Measurements from ENCODE around the gene C9. TPM values are rescaled to one million over a fixed set of nuclear protein-coding genes. Genes with fewer than 3 reads are reported as not detected.
"Not testable (repeated sequence)": the region's sequence is repeated elsewhere in the genome, so short reads cannot be mapped to it uniquely, and the experiment has no call there.

C9 gene
- total RNA-seq, 1 donor from 2014 or later = 1,159 TPM

DNA sequence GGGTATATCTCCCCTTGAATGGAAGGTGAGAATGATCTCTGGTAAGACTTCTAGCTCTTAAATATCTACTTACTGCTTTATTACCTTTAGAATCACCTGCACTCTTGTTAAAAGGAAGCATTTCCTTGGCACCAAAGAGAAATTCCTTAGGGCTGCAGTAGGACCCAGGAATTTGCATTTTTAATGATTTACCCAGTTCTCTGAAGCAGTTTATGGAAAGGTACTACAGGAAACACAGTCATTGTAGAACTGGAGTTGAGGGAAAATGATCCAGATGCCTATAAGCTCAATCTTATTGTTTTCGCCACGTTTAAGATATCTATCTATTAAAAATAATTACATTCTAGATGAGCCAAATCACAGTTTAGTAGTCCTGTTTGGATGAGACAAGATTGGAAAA lies 9.5 kb upstream of the C9 start:
- no peak for ATAC-seq
- no peak for DNase-seq (ENCODE audit: low spot score)

- ATAC-seq = no peak
- DNase-seq (ENCODE audit: low spot score) = no peak
Measured at GRCh38 chr5:39371367-39371635, 7.0 kb upstream of the C9 start.

- ATAC-seq (peak; percentile 76), DNase-seq (ENCODE audit: low spot score) (peak; percentile 81)
Measured at GRCh38 chr5:39370555-39371366, 6.5 kb upstream of the C9 start.

- DNase-seq (ENCODE audit: low spot score) (peak; percentile 65), ATAC-seq (peak; percentile 54)
Measured at GRCh38 chr5:39369123-39369815, 5.0 kb upstream of the C9 start.

GRCh38 chr5:39368116-39368515 lies 3.8 kb upstream of the C9 start:
- no peak for ATAC-seq
- no peak for DNase-seq (ENCODE audit: low spot score)

- ATAC-seq = no peak
- no peak for DNase-seq (ENCODE audit: low spot score)
Measured at GRCh38 chr5:39367711-39368110, 3.4 kb upstream of the C9 start.

DNA sequence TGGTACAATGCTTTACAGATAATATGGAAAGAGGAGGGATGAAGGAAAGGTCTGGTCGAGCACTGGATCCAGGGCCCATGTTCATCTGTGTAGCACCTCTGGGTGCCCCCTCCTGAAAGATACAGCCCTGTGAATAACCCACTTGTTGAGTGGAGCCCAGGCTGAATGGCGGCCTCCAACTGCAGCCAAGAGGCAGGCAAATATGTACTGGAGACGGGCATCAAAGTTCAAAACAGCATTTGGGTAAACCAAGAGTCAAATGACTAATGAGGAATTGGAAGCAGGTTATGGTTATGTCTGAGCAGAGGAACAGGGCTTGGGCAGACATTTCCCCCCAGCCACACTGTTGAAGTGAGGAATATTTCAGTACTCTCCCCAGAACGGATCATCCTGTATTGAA lies 1.1 kb downstream of the C9 start:
- ATAC-seq (peak; percentile 65), DNase-seq (ENCODE audit: low spot score) (peak; percentile 63)

DNA sequence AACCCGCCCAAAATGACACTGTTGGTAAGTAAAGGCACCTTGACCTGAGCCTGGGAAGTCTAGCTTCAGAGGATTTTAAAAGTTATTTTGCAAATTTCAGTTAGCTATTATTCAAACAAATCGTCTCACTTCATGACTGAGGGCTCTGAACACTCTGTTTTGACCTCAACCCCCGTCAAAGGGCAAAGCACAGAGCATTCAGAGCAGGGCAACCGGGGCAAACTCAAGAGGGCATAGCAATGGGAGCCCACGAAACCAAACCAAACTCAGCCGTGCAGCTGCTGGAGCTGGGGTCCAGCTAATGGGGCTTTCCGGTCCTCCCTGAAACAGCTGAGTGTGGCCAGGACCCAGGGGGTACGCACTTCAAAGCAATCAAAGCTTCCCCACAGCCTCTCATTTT lies 1.6 kb downstream of the C9 start:
- ATAC-seq (peak; percentile 75), DNase-seq (ENCODE audit: low spot score) (peak; percentile 78)

DNA sequence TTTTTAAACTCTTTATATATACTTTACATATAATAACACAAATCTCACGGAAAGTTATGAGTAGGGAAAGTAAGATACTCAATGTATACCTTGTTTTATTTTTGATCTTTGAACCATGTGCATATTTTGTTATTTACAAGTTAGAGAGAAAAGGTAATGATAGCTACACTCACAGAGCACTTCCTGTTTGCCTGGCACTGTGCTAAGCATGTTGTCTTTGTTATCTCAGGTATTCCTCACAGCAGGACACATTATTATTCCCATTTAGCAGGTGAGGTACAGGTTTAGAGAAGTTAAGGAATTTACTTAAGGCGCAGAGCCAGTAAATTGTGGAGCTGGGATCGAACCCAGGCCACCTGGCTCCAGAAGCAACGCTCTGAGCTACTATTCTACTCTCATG lies 3.0 kb downstream of the C9 start:
- ATAC-seq (no peak), DNase-seq (ENCODE audit: low spot score) (no peak)

GRCh38 chr5:39360471-39361111 lies 3.7 kb downstream of the C9 start:
- no peak for ATAC-seq
- no peak for DNase-seq (ENCODE audit: low spot score)

DNA sequence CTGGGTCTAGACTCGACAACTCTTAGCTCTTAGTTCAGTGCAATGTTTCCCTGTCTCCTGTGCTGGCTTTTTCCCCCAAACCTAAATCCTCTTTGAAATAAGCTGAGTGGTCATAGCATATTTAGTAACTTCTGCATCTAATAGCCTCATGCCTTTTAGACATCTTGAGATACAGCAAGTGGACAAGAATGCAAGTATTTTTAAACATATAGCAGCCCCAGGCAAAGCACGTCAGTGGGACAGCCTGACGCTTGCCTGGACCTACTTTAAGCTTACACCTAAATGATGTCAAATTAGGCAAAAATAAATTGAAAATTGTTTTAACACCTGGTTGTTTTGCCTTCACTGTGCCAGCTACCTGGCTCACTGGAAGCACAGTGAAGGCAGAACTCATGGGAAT lies 8.0 kb downstream of the C9 start:
- ATAC-seq (no peak), DNase-seq (ENCODE audit: low spot score) (no peak)

GRCh38 chr5:39355324-39355723 lies 9.0 kb downstream of the C9 start:
- DNase-seq (ENCODE audit: low spot score) (no peak), ATAC-seq (no peak)

- ATAC-seq = no peak
- DNase-seq (ENCODE audit: low spot score) = no peak
Measured at GRCh38 chr5:39353717-39354399, 10.4 kb downstream of the C9 start.

DNA sequence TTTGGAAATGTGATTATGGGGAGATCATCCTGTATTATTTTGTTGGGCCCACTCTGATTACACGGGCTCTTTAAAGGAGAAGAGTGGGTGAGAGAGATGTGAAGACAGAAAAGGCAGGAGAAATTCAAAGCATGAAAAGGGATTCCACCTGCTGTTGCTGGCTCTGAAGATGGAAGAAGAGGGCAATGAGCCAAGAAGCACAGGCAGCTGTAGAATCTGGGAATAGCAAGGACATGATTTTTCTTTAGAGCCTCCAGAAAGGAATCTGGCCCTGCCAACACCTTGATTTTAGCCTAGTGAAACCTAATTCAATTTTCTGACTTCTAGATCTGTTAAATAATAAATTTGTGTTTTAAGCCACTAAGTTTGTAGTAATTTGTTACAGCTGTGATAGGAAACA lies 11.3 kb downstream of the C9 start:
- DNase-seq (ENCODE audit: low spot score) (no peak), ATAC-seq (no peak)

DNA sequence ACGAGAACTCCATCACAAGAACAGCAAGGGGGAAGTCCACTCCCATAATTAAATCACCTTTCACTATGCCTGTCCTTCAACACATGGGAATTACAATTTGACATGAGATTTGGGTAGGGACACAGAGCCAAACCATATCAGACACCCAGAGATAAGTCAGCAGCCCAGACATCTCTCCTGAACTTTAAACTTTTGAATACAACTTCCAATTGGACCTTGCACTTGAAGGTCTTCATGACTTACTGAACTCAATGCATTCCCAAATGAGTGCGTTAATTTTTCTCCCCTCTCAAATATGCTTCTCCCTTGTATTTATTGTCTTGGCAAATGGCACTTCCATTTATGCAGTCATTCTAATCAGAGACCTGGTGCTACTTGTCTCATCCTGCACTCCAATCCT lies 12.1 kb downstream of the C9 start:
- ATAC-seq (peak; percentile 63), DNase-seq (ENCODE audit: low spot score) (no peak)

DNA sequence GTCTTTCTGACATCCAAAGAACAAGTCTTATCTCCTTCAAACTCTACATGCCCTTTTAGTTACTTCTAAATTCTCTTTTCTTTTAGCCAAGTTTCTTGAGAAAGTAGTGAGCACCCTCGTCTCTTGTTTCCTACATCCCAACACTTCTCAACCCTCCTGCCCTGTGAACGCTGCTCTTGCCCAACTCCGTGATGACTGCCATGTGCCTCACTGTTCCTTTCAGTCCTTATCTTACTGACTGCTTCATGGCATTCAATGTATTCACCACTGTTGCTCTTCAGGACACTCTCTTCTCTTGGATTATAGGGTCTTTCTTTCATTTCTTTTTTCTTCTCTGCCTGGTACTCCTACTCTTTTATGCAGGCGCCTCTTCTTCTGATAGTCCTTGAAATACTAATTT lies 14.8 kb downstream of the C9 start:
- peak; percentile 55 for ATAC-seq

DNA sequence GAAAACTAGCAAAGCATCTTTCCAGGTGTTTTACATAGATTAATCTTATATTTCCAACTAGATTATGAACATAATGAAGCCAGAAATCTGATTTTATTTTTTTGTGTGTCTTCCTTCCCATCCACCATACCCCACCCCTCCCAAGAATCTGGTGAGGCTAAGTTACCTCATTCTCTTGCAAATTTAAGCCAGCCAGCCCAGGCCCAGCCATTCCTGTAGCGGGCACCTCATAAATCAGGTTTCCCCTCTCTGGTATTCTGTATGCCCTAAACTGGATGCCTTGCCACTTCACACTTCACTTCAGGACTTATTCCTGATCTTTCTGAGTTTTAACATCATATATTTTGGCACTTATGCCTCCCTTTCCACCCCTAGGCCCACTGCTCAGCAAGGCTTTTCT lies 21.8 kb downstream of the C9 start:
- DNase-seq (ENCODE audit: low spot score) = no peak
- no peak for ATAC-seq

More for the DNA sequence above, 14.8 kb downstream of the C9 start:
- DNase-seq (ENCODE audit: low spot score) = no peak

GRCh38 chr5:39341896-39342295 lies 22.4 kb downstream of the C9 start:
- ATAC-seq (no peak), DNase-seq (ENCODE audit: low spot score) (no peak)

DNA sequence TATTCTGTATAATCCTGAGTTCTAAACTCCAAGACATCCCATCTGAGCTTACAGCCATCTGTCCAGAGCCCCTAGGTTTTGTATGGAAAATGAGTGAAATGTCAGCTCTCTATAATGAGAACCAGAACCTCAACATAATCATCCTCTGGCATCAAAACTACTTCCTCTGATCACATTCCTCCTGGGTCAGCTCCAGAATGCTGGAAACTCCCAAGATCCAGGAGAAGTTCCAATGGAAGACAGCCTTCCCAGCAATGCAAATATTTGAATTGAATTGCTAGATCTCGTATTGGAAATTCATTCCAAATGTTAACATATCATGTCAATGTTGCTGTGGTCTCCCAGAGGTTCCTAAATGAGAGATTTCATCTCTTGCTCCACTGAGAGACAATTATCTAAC lies 23.8 kb downstream of the C9 start:
- DNase-seq (ENCODE audit: low spot score) (no peak), ATAC-seq (no peak)

- ATAC-seq = peak; percentile 45
- DNase-seq (ENCODE audit: low spot score) = no peak
Measured at GRCh38 chr5:39337252-39337915, 26.9 kb downstream of the C9 start.

GRCh38 chr5:39334296-39334695 lies 30.0 kb downstream of the C9 start:
- not testable (repeated sequence) for ATAC-seq; DNase-seq (ENCODE audit: low spot score)

Measured in left lobe of liver (tissue), 2 donors.